ENCODE measurements around the gene DIS3L.
A peak's percentile ranks its signal among the peaks of the same experiment; 100 is the strongest.
"Not testable (repeated sequence)": the region's sequence is repeated elsewhere in the genome, so short reads cannot be mapped to it uniquely, and the experiment has no call there.

The DIS3L gene

GRCh38 chr15:66304425-66304824 is 11.1 kb downstream of the DIS3L start:
- not testable (repeated sequence) for DNase-seq (ENCODE audit: extremely low spot score, insufficient read length, low read depth); FAIRE-seq

DNA sequence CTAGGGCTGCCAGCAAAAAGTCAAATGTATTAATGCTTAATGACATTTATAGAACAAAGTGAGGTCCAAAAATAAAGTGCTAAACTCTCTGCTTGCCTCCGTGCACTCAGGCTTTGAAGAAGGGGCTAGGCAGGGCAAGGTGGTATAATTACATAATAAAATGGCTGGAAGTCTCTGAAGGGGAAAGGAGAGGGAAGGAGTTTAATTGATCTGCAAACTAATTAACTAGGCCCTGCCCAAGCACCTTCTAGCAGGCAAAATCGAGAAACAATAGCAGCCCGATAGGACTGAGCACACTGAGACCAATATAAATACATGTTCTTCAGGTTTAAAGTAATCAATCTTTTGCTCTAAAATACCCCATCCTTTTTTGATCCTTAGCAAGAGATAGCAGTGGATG is 13.0 kb downstream of the DIS3L start:
- no peak for FAIRE-seq
- no peak for DNase-seq (ENCODE audit: extremely low spot score, insufficient read length, low read depth)

DNA sequence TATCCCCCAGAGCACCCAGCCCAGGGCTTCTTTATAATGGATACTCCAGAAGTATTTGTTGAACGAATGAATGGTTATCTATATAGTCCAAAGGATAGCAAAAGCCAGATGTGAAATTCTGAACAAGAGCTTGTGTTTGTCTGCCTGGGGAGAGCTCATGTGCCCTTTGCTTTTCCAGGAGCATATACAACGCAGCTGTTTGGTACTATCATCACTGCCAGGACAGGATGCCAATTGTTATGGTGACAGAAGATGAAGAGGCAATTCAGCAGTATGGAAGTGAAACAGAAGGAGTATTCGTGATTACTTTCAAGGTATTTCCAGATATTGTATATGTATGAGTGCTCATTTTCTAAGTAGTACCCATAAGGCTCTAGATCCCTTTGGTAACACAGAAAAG is 15.2 kb downstream of the DIS3L start:
- no peak for DNase-seq (ENCODE audit: extremely low spot score, insufficient read length, low read depth)
- no peak for FAIRE-seq

- DNase-seq (ENCODE audit: extremely low spot score, insufficient read length, low read depth) (no peak), FAIRE-seq (no peak)
These were observed 16.5 kb downstream of the DIS3L start for GRCh38 chr15:66309828-66310227.

DNA sequence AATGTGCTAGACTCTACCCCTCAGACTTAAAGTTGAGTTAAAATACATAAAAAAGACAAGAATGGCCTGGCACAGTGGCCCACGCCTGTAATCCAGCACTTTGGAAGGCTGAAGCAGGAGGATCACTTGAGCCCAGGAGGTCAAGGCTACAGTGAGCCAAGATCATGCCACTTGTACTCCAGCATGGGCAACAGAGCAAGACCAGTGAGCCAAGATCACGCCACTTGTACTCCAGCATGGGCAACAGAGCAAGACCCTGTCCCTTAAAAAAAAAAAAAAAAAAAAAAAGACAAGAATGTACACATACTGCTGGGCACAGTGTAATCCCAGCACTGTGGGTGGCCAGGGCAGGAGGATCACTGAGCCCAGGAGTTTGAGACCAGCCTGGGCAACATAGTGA is 17.4 kb downstream of the DIS3L start:
- no peak for FAIRE-seq
- DNase-seq (ENCODE audit: extremely low spot score, insufficient read length, low read depth) = no peak

DNA sequence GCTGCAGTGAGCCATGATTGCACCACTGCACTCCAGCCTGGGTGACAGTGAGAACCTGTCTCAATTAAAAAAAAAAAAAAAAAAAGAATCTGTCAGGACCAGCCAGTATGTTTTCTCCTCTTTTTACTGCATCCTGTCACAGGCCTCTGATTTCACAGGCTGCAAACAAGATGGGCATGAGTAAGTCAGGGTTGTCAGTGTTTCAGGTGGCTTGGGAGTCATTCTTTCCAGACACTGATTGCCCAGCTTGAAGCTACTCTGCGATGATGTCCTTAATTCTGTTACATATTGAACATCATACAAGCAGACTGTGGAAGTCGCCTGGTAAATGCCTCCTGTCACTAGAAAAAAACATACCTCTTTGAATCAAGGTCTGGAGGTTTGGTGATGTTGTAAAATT is 18.8 kb downstream of the DIS3L start:
- FAIRE-seq (no peak), DNase-seq (ENCODE audit: extremely low spot score, insufficient read length, low read depth) (no peak)

GRCh38 chr15:66323312-66323928 is 30.1 kb downstream of the DIS3L start:
- DNase-seq (ENCODE audit: extremely low spot score, insufficient read length, low read depth) (no peak), FAIRE-seq (no peak)

GRCh38 chr15:66326051-66326450 is 32.7 kb downstream of the DIS3L start:
- no peak for DNase-seq (ENCODE audit: extremely low spot score, insufficient read length, low read depth)
- no peak for FAIRE-seq

- FAIRE-seq = no peak
- no peak for DNase-seq (ENCODE audit: extremely low spot score, insufficient read length, low read depth)
These were observed 34.4 kb downstream of the DIS3L start for GRCh38 chr15:66327736-66328135.

GRCh38 chr15:66328771-66329170 is 35.4 kb downstream of the DIS3L start:
- FAIRE-seq = no peak
- no peak for DNase-seq (ENCODE audit: extremely low spot score, insufficient read length, low read depth)

- FAIRE-seq; DNase-seq (ENCODE audit: extremely low spot score, insufficient read length, low read depth): not testable (repeated sequence)
These were observed 55.2 kb downstream of the DIS3L start for GRCh38 chr15:66348530-66348929.

DNA sequence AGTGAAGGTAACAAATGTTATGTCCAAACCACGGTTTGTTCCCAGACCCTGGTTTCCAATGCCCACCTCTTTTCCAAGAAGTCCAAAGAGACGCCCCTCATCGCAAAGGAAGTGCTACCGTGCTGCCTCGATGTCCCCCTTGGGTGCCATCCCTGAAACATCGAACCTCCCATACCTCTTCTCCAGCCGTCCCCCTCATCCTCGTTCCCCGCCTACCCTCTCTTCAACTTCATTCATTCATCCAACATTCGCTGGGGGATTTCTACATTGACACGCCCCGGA is 62.6 kb downstream of the DIS3L start:
- no peak for DNase-seq (ENCODE audit: extremely low spot score, insufficient read length, low read depth)
- no peak for FAIRE-seq

- FAIRE-seq (peak; percentile 99), DNase-seq (ENCODE audit: extremely low spot score, insufficient read length, low read depth) (peak; percentile 97)
These were observed 63.2 kb downstream of the DIS3L start, which contains the start of gene TIPIN for GRCh38 chr15:66356359-66357236. TIPIN (minus strand) TSS chr15:66356685; CDS start chr15:66352947, 3,738 bp downstream.

- DNase-seq (ENCODE audit: extremely low spot score, insufficient read length, low read depth) (no peak), FAIRE-seq (peak; percentile 9)
These were observed 66.4 kb downstream of the DIS3L start for GRCh38 chr15:66359740-66360139.

- not testable (repeated sequence) for DNase-seq (ENCODE audit: extremely low spot score, insufficient read length, low read depth); FAIRE-seq
These were observed 68.5 kb downstream of the DIS3L start for GRCh38 chr15:66361745-66362460.

DNA sequence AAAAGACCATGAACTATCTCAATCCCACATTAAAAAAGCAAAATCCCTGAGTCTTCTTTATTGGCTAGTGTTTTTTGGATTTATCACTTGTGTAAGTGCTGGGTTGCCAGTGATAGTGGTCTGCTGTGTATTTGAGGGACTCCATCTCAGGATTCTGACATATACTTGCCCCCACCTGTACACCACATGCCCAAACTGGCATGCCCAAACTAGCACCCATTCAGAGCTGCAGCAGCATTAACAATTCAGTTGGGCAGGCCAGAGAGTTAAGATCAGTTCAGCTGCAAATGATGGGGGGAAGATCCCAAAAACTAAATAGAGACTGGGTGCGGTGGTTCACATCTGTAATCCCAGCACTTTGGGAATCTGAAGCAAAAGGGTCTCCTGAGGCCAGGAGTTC is 69.4 kb downstream of the DIS3L start:
- no peak for FAIRE-seq

GRCh38 chr15:66364944-66365528 is 71.7 kb downstream of the DIS3L start:
- DNase-seq (ENCODE audit: extremely low spot score, insufficient read length, low read depth) (no peak), FAIRE-seq (no peak)

More for the DNA sequence above, 69.4 kb downstream of the DIS3L start:
- DNase-seq (ENCODE audit: extremely low spot score, insufficient read length, low read depth) = no peak

DNA sequence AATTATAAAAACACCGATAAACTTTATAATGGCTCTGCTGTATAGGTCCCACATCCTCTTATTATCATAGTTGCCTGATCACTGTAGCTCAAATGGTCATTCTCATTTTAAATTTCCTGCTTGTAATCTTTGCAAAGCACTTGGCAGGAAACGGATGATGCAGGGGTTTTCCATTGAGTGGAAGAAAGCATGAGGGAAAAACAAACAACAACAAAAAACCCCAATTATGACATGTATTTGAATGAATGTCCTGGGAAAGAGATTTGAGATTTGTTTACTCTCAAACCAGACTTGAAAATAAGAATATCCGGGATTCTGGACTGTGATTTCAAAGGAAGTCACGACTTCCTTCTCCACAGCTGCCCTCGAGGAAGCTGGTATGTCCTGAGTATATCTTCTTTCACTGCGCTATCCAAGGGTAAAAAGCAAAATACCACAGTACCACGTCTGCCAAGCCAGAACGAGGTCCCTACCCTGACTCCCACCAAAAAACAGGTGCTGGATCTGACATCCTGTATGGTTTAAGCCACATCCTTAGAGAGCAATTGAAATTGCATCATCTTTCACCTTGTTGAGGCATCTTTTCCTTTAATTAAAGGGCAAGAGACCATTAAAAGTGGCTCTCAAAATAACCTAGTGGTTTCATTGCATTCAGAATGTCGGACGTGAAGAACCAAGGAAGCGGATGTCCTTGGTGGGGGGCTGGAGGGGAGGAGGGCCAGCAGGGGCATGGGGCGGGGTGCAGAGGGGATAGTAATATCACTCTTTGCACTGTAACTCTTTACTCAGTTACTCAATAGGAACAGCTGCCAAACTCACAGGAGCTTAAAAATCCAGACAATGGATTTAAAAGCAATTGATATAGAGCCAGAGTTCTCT is 76.6 kb downstream of the DIS3L start:
- no peak for DNase-seq (ENCODE audit: extremely low spot score, insufficient read length, low read depth)
- peak; percentile 79 for FAIRE-seq

- FAIRE-seq (no peak), DNase-seq (ENCODE audit: extremely low spot score, insufficient read length, low read depth) (no peak)
These were observed 80.8 kb downstream of the DIS3L start for GRCh38 chr15:66374179-66374578.
